Astrocyte (in vitro differentiated cells and primary cell): ENCODE measurements around the gene COLEC11. TPM values are rescaled to one million over a fixed set of nuclear protein-coding genes. Genes with fewer than 3 reads are reported as not detected.

Experiments used
- DNase-seq: peaks from one replicate; pipeline ENCODE4 v3.0.0-alpha.2; 2010; ENCODE audit warnings: low read depth
- FAIRE-seq: peaks from 2 replicates; lab custom pipeline; 2011; peaks lifted over from hg19 to GRCh38; lab: Jason Lieb, UNC
- H2AFZ ChIP-seq: 2 replicates; pipeline ENCODE4 v1.6.0; 2012; ENCODE audit warnings: low read depth, low read length, inconsistent platforms
- H3K27ac ChIP-seq: 2 replicates; pipeline ENCODE4 v1.5.1; 2011; ENCODE audit warnings: low read depth, low read length, inconsistent platforms
- H3K27me3 ChIP-seq: 2 replicates; pipeline ENCODE4 v1.6.0; 2011; ENCODE audit warnings: low read length, inconsistent platforms; ENCODE audit not compliant: insufficient read depth
- H3K36me3 ChIP-seq: 2 replicates; pipeline ENCODE4 v1.5.1; 2011; ENCODE audit warnings: low read length, inconsistent platforms; ENCODE audit not compliant: insufficient read depth
- H3K4me1 ChIP-seq: 2 replicates; pipeline ENCODE4 v1.5.1; 2011; ENCODE audit warnings: low read length, inconsistent platforms; ENCODE audit not compliant: insufficient read depth
- H3K4me2 ChIP-seq: 2 replicates; pipeline ENCODE4 v1.6.0; 2012; ENCODE audit warnings: low read length, inconsistent platforms
- H3K4me3 ChIP-seq: 2 replicates; pipeline ENCODE4 v1.5.1; 2011; ENCODE audit warnings: low read depth, mild to moderate bottlenecking, low read length, inconsistent platforms; ENCODE audit not compliant: insufficient read depth
- H3K79me2 ChIP-seq: 2 replicates; pipeline ENCODE4 v1.6.0; 2012; ENCODE audit warnings: mild to moderate bottlenecking, low read length, inconsistent platforms; ENCODE audit not compliant: insufficient read depth
- H3K9ac ChIP-seq: 2 replicates; pipeline ENCODE4 v1.6.0; 2012; ENCODE audit warnings: mild to moderate bottlenecking, low read length, inconsistent platforms
- H3K9me3 ChIP-seq: 2 replicates; pipeline ENCODE4 v1.5.1; 2012; ENCODE audit warnings: low read depth, mild to moderate bottlenecking, low read length, inconsistent platforms; ENCODE audit not compliant: insufficient read depth
- H4K20me1 ChIP-seq: 2 replicates; pipeline ENCODE4 v1.6.0; 2012; ENCODE audit warnings: low read length, inconsistent platforms; ENCODE audit not compliant: insufficient read depth
- H3K27ac Mint-ChIP-seq: one replicate; pipeline ENCODE4 v1.8.0; 2021; ENCODE audit warnings: mild to moderate bottlenecking, mixed read lengths; ENCODE audit not compliant: unreplicated experiment
- H3K27me3 Mint-ChIP-seq: one replicate; pipeline ENCODE4 v1.8.0; 2021; ENCODE audit warnings: low read depth, mixed read lengths; ENCODE audit not compliant: unreplicated experiment
- H3K36me3 Mint-ChIP-seq: one replicate; pipeline ENCODE4 v1.8.0; 2021; ENCODE audit warnings: low read depth, mixed read lengths; ENCODE audit not compliant: unreplicated experiment
- H3K4me1 Mint-ChIP-seq: one replicate; pipeline ENCODE4 v1.8.0; 2021; ENCODE audit warnings: low read depth, mixed read lengths; ENCODE audit not compliant: unreplicated experiment
- H3K4me3 Mint-ChIP-seq: one replicate; pipeline ENCODE4 v1.8.0; 2021; ENCODE audit warnings: mild to moderate bottlenecking, moderate library complexity, mixed read lengths; ENCODE audit not compliant: unreplicated experiment
- H3K9me3 Mint-ChIP-seq: one replicate; pipeline ENCODE4 v1.8.0; 2021; ENCODE audit warnings: mild to moderate bottlenecking, mixed read lengths; ENCODE audit not compliant: unreplicated experiment
- EZH2 ChIP-seq: IDR thresholded peaks from 2 replicates; pipeline ENCODE4 v1.6.1; 2012; ENCODE audit warnings: mild to moderate bottlenecking, low read length, inconsistent platforms; ENCODE audit not compliant: insufficient read depth
- total RNA-seq: library from RNA; stranded (reverse); gene quantifications from 2 replicates; pipeline ENCODE4 v1.2.1, GENCODE V29; 2021
- TF ChIP-seq, protein P1 (sequence below): IDR thresholded peaks from 2 replicates; pipeline ENCODE4 v1.5.1; 2011; ENCODE audit warnings: low read depth, mild to moderate bottlenecking, inconsistent platforms, low read length, moderate library complexity; ENCODE audit not compliant: insufficient read depth

Gene COLEC11
- total RNA-seq, 1 donor from 2014 or later: not detected

DNA sequence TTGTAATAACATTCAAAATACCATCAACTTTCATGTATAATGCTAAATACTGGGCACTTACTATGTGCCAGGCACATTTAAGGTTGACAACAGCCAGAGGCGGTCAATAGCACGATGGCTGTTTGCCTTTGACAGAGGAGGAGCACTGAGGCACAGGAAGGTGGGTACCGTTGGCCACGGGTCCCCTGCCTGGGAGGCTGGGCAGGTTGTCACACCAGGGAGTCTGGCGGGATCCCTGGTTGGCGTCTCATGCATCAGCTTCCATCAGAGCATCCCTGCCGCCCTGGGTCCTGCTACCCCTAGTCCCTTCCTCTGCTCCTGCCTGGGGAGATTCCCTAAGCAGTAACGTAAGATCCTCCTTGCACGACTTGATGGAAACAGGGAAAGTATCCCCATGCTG is 82.5 kb downstream of the COLEC11 start:
- no peak for TF ChIP-seq EZH2
- TF ChIP-seq, protein P1, sequence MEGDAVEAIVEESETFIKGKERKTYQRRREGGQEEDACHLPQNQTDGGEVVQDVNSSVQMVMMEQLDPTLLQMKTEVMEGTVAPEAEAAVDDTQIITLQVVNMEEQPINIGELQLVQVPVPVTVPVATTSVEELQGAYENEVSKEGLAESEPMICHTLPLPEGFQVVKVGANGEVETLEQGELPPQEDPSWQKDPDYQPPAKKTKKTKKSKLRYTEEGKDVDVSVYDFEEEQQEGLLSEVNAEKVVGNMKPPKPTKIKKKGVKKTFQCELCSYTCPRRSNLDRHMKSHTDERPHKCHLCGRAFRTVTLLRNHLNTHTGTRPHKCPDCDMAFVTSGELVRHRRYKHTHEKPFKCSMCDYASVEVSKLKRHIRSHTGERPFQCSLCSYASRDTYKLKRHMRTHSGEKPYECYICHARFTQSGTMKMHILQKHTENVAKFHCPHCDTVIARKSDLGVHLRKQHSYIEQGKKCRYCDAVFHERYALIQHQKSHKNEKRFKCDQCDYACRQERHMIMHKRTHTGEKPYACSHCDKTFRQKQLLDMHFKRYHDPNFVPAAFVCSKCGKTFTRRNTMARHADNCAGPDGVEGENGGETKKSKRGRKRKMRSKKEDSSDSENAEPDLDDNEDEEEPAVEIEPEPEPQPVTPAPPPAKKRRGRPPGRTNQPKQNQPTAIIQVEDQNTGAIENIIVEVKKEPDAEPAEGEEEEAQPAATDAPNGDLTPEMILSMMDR: no peak
- Histone ChIP-seq H3K27me3 (no peaks in the 10 kb centered on the region), H3K4me2 (no peak overlapping the region), H4K20me1 (no peaks in the 10 kb centered on the region), H3K9me3 (peaks cover 3% of the 10 kb centered on the region), H3K4me1 (no peaks in the 10 kb centered on the region), H3K4me3 (no peak overlapping the region), H3K9ac (no peak overlapping the region), H2AFZ (no peak overlapping the region), H3K79me2 (no peaks in the 10 kb centered on the region), H3K27ac (no peak overlapping the region), H3K36me3 (no peaks in the 10 kb centered on the region)
- Mint-ChIP-seq H3K9me3 (peaks cover 5% of the 10 kb centered on the region), H3K27me3 (peaks cover 21% of the 10 kb centered on the region), H3K27ac (no peak overlapping the region), H3K36me3 (no peaks in the 10 kb centered on the region), H3K4me1 (no peaks in the 10 kb centered on the region), H3K4me3 (no peak overlapping the region)
- no peak for DNase-seq
- no peak for FAIRE-seq

DNA sequence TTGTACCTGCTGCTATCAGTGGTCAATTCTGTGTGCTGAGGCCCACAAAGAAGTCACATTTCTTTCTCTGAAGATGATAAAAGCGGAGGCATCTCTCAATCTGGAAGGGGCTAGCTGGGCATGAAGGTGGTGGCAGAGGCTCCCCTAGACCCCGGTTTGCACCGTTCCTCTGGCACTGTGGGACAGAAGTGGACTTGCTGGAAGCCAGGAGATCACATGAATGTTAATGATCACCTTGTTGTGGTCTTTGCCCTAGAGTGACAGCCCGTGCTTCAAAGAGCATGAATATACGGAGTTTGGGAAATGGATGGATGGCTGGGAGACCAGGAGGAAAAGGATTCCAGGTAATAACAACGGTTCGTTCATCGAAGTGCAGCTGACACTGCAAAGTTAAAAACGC is 83.3 kb downstream of the COLEC11 start:
- Mint-ChIP-seq H3K27me3 (peaks cover 19% of the 10 kb centered on the region), H3K9me3 (peaks cover 5% of the 10 kb centered on the region)
- TF ChIP-seq, protein P1: no peak
- TF ChIP-seq EZH2: no peak

DNA sequence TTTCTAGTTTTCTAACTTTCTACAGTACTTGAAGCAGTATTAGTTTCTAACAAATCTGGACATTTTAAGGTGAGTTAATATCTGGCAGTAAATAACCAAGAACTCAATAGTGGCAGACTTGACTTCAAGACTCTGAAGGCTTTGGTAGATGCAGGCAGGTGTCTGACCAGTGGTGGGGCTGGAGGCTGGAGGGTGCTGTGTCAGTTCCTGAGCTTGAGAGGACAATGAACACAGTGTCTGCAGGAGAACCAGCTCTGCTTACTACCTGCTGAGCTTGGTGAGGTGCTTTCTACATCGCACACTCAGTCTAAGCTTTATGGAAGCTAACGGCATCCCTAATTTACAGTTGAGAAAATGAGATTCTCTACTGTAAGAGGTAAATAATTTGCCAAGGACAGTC is 84.3 kb downstream of the COLEC11 start:
- Mint-ChIP-seq H3K9me3 (peaks cover 5% of the 10 kb centered on the region), H3K27ac (no peak overlapping the region), H3K4me3 (no peak overlapping the region), H3K4me1 (no peaks in the 10 kb centered on the region), H3K36me3 (no peaks in the 10 kb centered on the region), H3K27me3 (peaks cover 11% of the 10 kb centered on the region)
- Histone ChIP-seq H3K9me3 (peaks cover 3% of the 10 kb centered on the region), H3K9ac (no peak overlapping the region), H3K4me3 (no peak overlapping the region), H2AFZ (no peak overlapping the region), H3K4me1 (no peaks in the 10 kb centered on the region), H3K79me2 (no peaks in the 10 kb centered on the region), H3K4me2 (no peak overlapping the region), H3K27ac (no peak overlapping the region), H3K27me3 (no peaks in the 10 kb centered on the region), H3K36me3 (no peaks in the 10 kb centered on the region), H4K20me1 (no peaks in the 10 kb centered on the region)
- no peak for TF ChIP-seq EZH2
- TF ChIP-seq, protein P1: no peak
- DNase-seq (no peak), FAIRE-seq (no peak)

More for the DNA sequence above, 83.3 kb downstream of the COLEC11 start:
- Histone ChIP-seq H3K4me1 (no peaks in the 10 kb centered on the region), H3K27ac (no peak overlapping the region), H3K4me3 (no peak overlapping the region), H4K20me1 (no peaks in the 10 kb centered on the region), H3K4me2 (no peak overlapping the region), H3K36me3 (no peaks in the 10 kb centered on the region), H3K9me3 (peaks cover 3% of the 10 kb centered on the region), H3K79me2 (no peaks in the 10 kb centered on the region), H3K27me3 (no peaks in the 10 kb centered on the region), H3K9ac (no peak overlapping the region), H2AFZ (no peak overlapping the region)
- H3K36me3 Mint-ChIP-seq: no peaks in the 10 kb centered on the region
- H3K27ac Mint-ChIP-seq: no peak overlapping the region
- FAIRE-seq (no peak), DNase-seq (no peak)
- no peaks in the 10 kb centered on the region for H3K4me1 Mint-ChIP-seq
- H3K4me3 Mint-ChIP-seq: no peak overlapping the region
